WTC11 (cell line): Measurements from ENCODE around the gene RBFOX2. TPM values are rescaled to one million over a fixed set of nuclear protein-coding genes. Genes with fewer than 3 reads are reported as not detected.

Experiments used
- ATAC-seq: fragments of 200-7000 bp; cut with Tn5 transposase; 2 replicates; pipeline ENCODE4 v1.10.0; 2021; ENCODE audit warnings: mild to moderate bottlenecking, moderate library complexity
- CTCF ChIA-PET: fragments of 300-600 bp; sonication (Branson Sonifier 250); formaldehyde crosslinking; loops from one replicate; lab custom pipeline; 2021; ENCODE audit warnings: antibody characterized with exemption; lab: Charles Lee
- POLR2A ChIA-PET: fragments of 350-600 bp; sonication (Branson Sonifier 250); formaldehyde crosslinking; loops from one replicate; lab custom pipeline; 2021; ENCODE audit warnings: antibody characterized with exemption; lab: Charles Lee
- DNase-seq: peaks from one replicate; pipeline ENCODE4 v3.0.0; 2021; ENCODE audit warnings: low spot score
- H3K27ac Mint-ChIP-seq: 2 replicates; pipeline ENCODE4 v1.8.0; 2021; ENCODE audit warnings: mixed read lengths
- H3K27me3 Mint-ChIP-seq: 2 replicates; pipeline ENCODE4 v1.8.0; 2021; ENCODE audit warnings: low read depth, mild to moderate bottlenecking, moderate library complexity, mixed read lengths
- H3K36me3 Mint-ChIP-seq: 2 replicates; pipeline ENCODE4 v1.8.0; 2021; ENCODE audit warnings: mixed read lengths
- H3K4me1 Mint-ChIP-seq: 2 replicates; pipeline ENCODE4 v1.8.0; 2022; ENCODE audit warnings: mixed read lengths
- H3K4me3 Mint-ChIP-seq: 2 replicates; pipeline ENCODE4 v1.8.0; 2021; ENCODE audit warnings: mild to moderate bottlenecking, moderate library complexity, mixed read lengths
- H3K9me3 Mint-ChIP-seq: 2 replicates; pipeline ENCODE4 v1.8.0; 2021; ENCODE audit warnings: mixed read lengths
- CBFB ChIP-seq: sonication (generic); formaldehyde crosslinking; IDR thresholded peaks from 2 replicates; pipeline ENCODE4 v1.8.1; 2022; ENCODE audit warnings: mild to moderate bottlenecking, low read depth, missing genetic modification reagents
- EMX1 ChIP-seq: fragments of 250-450 bp; sonication (Bioruptor Pico); IDR thresholded peaks from 2 replicates; pipeline ENCODE4 v1.8.0; 2021; ENCODE audit warnings: mild to moderate bottlenecking
- FOXJ3 ChIP-seq: sonication (generic); formaldehyde crosslinking; IDR thresholded peaks from 2 replicates; pipeline ENCODE4 v1.9.0; 2021; ENCODE audit warnings: missing genetic modification reagents, mild to moderate bottlenecking, borderline replicate concordance
- FOXK1 ChIP-seq: sonication (generic); formaldehyde crosslinking; IDR thresholded peaks from 2 replicates; pipeline ENCODE4 v1.8.0; 2022; ENCODE audit warnings: mild to moderate bottlenecking, moderate library complexity, missing genetic modification reagents
- IRF2 ChIP-seq: sonication (generic); formaldehyde crosslinking; IDR thresholded peaks from 2 replicates; pipeline ENCODE4 v1.8.0; 2022; ENCODE audit warnings: low read depth, missing genetic modification reagents, borderline replicate concordance
- NFATC4 ChIP-seq: fragments of 250-450 bp; sonication (Bioruptor Pico); IDR thresholded peaks from 2 replicates; pipeline ENCODE4 v1.9.0; 2021; ENCODE audit warnings: mild to moderate bottlenecking
- NFYB ChIP-seq: sonication (generic); formaldehyde crosslinking; conservative IDR thresholded peaks from 2 replicates; pipeline ENCODE4 v1.8.0; 2022; ENCODE audit warnings: low read depth, missing genetic modification reagents
- OVOL2 ChIP-seq: fragments of 250-450 bp; sonication (Bioruptor Pico); IDR thresholded peaks from 2 replicates; pipeline ENCODE4 v1.9.0; 2021; ENCODE audit warnings: mild to moderate bottlenecking, borderline replicate concordance
- SMAD3 ChIP-seq: sonication (generic); formaldehyde crosslinking; IDR thresholded peaks from 2 replicates; pipeline ENCODE4 v1.8.0; 2022; ENCODE audit warnings: missing genetic modification reagents, mild to moderate bottlenecking, borderline replicate concordance
- SMAD4 ChIP-seq: sonication (generic); formaldehyde crosslinking; IDR thresholded peaks from 2 replicates; pipeline ENCODE4 v1.8.0; 2022; ENCODE audit warnings: mild to moderate bottlenecking, missing genetic modification reagents
- SOX15 ChIP-seq: fragments of 250-450 bp; sonication (Bioruptor Pico); IDR thresholded peaks from 2 replicates; pipeline ENCODE4 v1.9.0; 2021; ENCODE audit warnings: mild to moderate bottlenecking
- ZBTB21 ChIP-seq: sonication (generic); formaldehyde crosslinking; IDR thresholded peaks from 2 replicates; pipeline ENCODE4 v1.8.1; 2023; ENCODE audit warnings: mild to moderate bottlenecking, missing genetic modification reagents, borderline replicate concordance
- ZNF317 ChIP-seq: sonication (generic); formaldehyde crosslinking; IDR thresholded peaks from 2 replicates; pipeline ENCODE4 v1.8.1; 2023; ENCODE audit warnings: low read depth, mild to moderate bottlenecking, moderate library complexity, missing genetic modification reagents, borderline replicate concordance
- ZNF396 ChIP-seq: fragments of 250-450 bp; sonication (Bioruptor Pico); IDR thresholded peaks from 2 replicates; pipeline ENCODE4 v1.8.0; 2021; ENCODE audit warnings: mild to moderate bottlenecking, moderate library complexity, borderline replicate concordance
- ZNF416 ChIP-seq: fragments of 250-450 bp; sonication (Bioruptor Pico); IDR thresholded peaks from 2 replicates; pipeline ENCODE4 v1.9.0; 2021; ENCODE audit warnings: mild to moderate bottlenecking, inconsistent platforms
- total RNA-seq: library from RNA; stranded (reverse); gene quantifications from 3 replicates; pipeline ENCODE4 v1.2.3, GENCODE V29; 2021
- TF ChIP-seq, protein P1 (sequence below): sonication (generic); formaldehyde crosslinking; IDR thresholded peaks from 2 replicates; pipeline ENCODE4 v1.8.0; 2022; ENCODE audit warnings: mild to moderate bottlenecking, missing genetic modification reagents
- TF ChIP-seq, protein P2 (sequence below): fragments of 250-450 bp; sonication (Bioruptor Pico); IDR thresholded peaks from 2 replicates; pipeline ENCODE4 v1.9.0; 2021; ENCODE audit warnings: mild to moderate bottlenecking, borderline replicate concordance
- TF ChIP-seq, protein P3 (sequence below): fragments of 250-450 bp; sonication (Bioruptor Pico); IDR thresholded peaks from 2 replicates; pipeline ENCODE4 v1.8.0; 2021; ENCODE audit warnings: mild to moderate bottlenecking
- TF ChIP-seq, protein P4 (sequence below): sonication (generic); formaldehyde crosslinking; IDR thresholded peaks from 2 replicates; pipeline ENCODE4 v1.8.1; 2023; ENCODE audit warnings: mild to moderate bottlenecking, missing genetic modification reagents, moderate library complexity
- TF ChIP-seq, protein P5 (sequence below): sonication (generic); formaldehyde crosslinking; IDR thresholded peaks from 2 replicates; pipeline ENCODE4 v1.8.1; 2022; ENCODE audit warnings: low read depth, mild to moderate bottlenecking, moderate library complexity, missing genetic modification reagents, borderline replicate concordance
- TF ChIP-seq, protein P6 (sequence below): sonication (generic); formaldehyde crosslinking; conservative IDR thresholded peaks from 2 replicates; pipeline ENCODE4 v1.8.1; 2023; ENCODE audit warnings: mild to moderate bottlenecking, low read depth, missing genetic modification reagents, moderate library complexity

RBFOX2 gene
- total RNA-seq, 1 experiment from 2014 or later, result 107 TPM

DNA sequence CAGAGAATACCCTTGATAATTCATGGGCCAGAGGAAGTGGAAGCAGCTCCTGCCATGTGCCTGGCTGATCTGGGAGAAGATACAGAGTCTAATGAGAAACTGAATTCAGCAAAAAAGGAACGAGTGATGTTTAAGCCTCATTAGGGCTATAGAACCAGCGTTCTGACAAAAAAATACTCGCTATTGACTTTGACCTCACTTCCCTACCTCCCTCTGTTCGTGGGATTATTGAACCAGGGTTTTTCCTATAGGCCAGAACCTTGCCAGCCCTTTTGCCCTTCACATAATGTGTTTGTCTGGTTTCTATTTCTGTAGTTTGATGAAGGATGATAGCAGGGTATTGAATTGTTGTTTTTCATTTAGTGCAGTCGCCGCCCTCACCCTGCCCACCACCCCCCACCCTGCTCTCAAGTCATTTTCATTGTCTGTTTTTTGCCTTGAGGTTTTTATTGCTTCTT lies 7.6 kb upstream of the RBFOX2 start:
- ATAC-seq, result no peak; the same call in 1 of the 2 replicates
- Mint-ChIP-seq H3K4me1 (peaks cover 24% of the 10 kb centered on the region), H3K27me3 (peaks cover 7% of the 10 kb centered on the region), H3K9me3 (no peaks in the 10 kb centered on the region), H3K36me3 (no peaks in the 10 kb centered on the region), H3K4me3 (no peak overlapping the region), H3K27ac (no peak overlapping the region)
- no peak for TF ChIP-seq ZNF317
- TF ChIP-seq ZBTB21 (CRISPR knock-in tag), result no peak
- TF ChIP-seq SMAD3 (CRISPR knock-in tag), result no peak
- no peak for TF ChIP-seq CBFB
- TF ChIP-seq ZNF396, result no peak
- TF ChIP-seq, protein P1, sequence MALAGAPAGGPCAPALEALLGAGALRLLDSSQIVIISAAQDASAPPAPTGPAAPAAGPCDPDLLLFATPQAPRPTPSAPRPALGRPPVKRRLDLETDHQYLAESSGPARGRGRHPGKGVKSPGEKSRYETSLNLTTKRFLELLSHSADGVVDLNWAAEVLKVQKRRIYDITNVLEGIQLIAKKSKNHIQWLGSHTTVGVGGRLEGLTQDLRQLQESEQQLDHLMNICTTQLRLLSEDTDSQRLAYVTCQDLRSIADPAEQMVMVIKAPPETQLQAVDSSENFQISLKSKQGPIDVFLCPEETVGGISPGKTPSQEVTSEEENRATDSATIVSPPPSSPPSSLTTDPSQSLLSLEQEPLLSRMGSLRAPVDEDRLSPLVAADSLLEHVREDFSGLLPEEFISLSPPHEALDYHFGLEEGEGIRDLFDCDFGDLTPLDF (CRISPR knock-in tag), result no peak
- no peak for TF ChIP-seq FOXJ3 (CRISPR knock-in tag)
- TF ChIP-seq, protein P2, sequence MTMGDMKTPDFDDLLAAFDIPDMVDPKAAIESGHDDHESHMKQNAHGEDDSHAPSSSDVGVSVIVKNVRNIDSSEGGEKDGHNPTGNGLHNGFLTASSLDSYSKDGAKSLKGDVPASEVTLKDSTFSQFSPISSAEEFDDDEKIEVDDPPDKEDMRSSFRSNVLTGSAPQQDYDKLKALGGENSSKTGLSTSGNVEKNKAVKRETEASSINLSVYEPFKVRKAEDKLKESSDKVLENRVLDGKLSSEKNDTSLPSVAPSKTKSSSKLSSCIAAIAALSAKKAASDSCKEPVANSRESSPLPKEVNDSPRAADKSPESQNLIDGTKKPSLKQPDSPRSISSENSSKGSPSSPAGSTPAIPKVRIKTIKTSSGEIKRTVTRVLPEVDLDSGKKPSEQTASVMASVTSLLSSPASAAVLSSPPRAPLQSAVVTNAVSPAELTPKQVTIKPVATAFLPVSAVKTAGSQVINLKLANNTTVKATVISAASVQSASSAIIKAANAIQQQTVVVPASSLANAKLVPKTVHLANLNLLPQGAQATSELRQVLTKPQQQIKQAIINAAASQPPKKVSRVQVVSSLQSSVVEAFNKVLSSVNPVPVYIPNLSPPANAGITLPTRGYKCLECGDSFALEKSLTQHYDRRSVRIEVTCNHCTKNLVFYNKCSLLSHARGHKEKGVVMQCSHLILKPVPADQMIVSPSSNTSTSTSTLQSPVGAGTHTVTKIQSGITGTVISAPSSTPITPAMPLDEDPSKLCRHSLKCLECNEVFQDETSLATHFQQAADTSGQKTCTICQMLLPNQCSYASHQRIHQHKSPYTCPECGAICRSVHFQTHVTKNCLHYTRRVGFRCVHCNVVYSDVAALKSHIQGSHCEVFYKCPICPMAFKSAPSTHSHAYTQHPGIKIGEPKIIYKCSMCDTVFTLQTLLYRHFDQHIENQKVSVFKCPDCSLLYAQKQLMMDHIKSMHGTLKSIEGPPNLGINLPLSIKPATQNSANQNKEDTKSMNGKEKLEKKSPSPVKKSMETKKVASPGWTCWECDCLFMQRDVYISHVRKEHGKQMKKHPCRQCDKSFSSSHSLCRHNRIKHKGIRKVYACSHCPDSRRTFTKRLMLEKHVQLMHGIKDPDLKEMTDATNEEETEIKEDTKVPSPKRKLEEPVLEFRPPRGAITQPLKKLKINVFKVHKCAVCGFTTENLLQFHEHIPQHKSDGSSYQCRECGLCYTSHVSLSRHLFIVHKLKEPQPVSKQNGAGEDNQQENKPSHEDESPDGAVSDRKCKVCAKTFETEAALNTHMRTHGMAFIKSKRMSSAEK (CRISPR knock-in tag), result no peak
- TF ChIP-seq SOX15 (CRISPR knock-in tag), result no peak
- no peak for TF ChIP-seq FOXK1
- TF ChIP-seq OVOL2, result no peak
- TF ChIP-seq NFATC4, result no peak
- TF ChIP-seq NFYB (CRISPR knock-in tag), result no peak
- no peak for DNase-seq
- ChIA-PET POLR2A (interaction anchor here (0.5 to 0.6 kb wide), 2 partner anchors 29 to 359 kb away, joined by 3 read pairs; no protein-coding TSS in a partner anchor), CTCF (interaction anchor here (0.6 to 1.6 kb wide), 3 partner anchors 30 to 708 kb away, joined by 3 to 18 read pairs (median 5); no protein-coding TSS in a partner anchor)

DNA sequence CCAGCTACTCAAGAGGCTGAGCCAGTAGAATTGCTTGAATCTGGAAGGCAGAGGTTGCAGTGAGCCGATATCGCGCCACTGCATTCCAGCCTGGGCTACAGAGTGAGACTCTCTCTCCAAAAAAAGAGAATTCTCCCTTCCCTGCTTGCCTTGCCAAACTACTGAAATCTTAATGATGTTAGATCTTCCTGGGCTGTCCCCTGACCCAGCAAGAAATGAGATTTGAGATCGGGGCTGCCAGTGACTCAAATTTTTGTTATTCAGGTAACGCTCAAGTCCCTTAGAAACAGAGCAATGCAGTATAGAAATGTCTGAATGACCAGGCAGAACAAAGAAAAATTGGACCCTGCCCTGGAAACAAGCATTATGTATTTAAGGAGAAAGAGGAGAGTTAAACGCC lies 4.0 kb upstream of the RBFOX2 start:
- CTCF ChIA-PET, result interaction anchor here (4.8 kb wide), 1 partner anchor 33 kb away, joined by 27 read pairs; no protein-coding TSS in a partner anchor
- no peaks in the 10 kb centered on the region; the same call in 1 of the 2 replicates for H3K27me3 Mint-ChIP-seq

DNA sequence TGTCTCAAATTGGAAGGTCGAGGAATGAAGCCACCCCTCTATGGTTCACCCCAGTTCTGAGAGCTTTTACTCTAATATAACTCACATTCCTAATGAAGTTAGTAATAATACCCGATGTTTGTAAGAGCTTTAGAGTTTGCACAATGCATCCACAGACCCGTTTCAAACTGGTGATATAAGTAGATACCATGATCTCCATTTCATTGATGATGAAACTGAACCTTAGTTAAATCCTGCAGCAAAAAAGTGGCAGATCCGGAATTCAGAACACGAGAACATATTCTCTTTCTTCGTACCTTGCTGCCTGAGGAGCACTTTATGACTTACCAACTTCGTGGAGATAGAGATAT lies 757 bp upstream of the RBFOX2 start:
- ATAC-seq, result no peak
- peaks cover 28% of the 10 kb centered on the region for H3K4me1 Mint-ChIP-seq
- H3K4me3 Mint-ChIP-seq, result peak overlapping the region; percentile 71
- H3K27ac Mint-ChIP-seq, result peak overlapping the region; percentile 88; the same call in 1 of the 2 replicates
- H3K36me3 Mint-ChIP-seq, result peaks cover 4% of the 10 kb centered on the region
- ChIA-PET POLR2A (interaction anchor here (0.7 to 1.4 kb wide), 4 partner anchors 26 to 772 kb away, joined by 3 to 13 read pairs (median 6); partner anchors contain the start of gene HMGXB4), CTCF (interaction anchor here (0.9 to 4.2 kb wide), 7 partner anchors 14 to 165 kb away, joined by 3 to 60 read pairs (median 6); no protein-coding TSS in a partner anchor)
- no peaks in the 10 kb centered on the region for H3K9me3 Mint-ChIP-seq
- DNase-seq, result no peak
- no peaks in the 10 kb centered on the region; the same call in 1 of the 2 replicates for H3K27me3 Mint-ChIP-seq
- TF ChIP-seq ZNF416 (CRISPR knock-in tag) (no peak), SMAD4 (CRISPR knock-in tag) (no peak), IRF2 (CRISPR knock-in tag) (no peak)
- TF ChIP-seq, protein P3, sequence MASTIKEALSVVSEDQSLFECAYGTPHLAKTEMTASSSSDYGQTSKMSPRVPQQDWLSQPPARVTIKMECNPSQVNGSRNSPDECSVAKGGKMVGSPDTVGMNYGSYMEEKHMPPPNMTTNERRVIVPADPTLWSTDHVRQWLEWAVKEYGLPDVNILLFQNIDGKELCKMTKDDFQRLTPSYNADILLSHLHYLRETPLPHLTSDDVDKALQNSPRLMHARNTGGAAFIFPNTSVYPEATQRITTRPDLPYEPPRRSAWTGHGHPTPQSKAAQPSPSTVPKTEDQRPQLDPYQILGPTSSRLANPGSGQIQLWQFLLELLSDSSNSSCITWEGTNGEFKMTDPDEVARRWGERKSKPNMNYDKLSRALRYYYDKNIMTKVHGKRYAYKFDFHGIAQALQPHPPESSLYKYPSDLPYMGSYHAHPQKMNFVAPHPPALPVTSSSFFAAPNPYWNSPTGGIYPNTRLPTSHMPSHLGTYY (CRISPR knock-in tag), result no peak
- TF ChIP-seq, protein P4, sequence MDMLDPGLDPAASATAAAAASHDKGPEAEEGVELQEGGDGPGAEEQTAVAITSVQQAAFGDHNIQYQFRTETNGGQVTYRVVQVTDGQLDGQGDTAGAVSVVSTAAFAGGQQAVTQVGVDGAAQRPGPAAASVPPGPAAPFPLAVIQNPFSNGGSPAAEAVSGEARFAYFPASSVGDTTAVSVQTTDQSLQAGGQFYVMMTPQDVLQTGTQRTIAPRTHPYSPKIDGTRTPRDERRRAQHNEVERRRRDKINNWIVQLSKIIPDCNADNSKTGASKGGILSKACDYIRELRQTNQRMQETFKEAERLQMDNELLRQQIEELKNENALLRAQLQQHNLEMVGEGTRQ (CRISPR knock-in tag), result no peak
- TF ChIP-seq, protein P5, sequence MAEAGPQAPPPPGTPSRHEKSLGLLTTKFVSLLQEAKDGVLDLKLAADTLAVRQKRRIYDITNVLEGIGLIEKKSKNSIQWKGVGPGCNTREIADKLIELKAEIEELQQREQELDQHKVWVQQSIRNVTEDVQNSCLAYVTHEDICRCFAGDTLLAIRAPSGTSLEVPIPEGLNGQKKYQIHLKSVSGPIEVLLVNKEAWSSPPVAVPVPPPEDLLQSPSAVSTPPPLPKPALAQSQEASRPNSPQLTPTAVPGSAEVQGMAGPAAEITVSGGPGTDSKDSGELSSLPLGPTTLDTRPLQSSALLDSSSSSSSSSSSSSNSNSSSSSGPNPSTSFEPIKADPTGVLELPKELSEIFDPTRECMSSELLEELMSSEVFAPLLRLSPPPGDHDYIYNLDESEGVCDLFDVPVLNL, result no peak
- TF ChIP-seq, protein P6, sequence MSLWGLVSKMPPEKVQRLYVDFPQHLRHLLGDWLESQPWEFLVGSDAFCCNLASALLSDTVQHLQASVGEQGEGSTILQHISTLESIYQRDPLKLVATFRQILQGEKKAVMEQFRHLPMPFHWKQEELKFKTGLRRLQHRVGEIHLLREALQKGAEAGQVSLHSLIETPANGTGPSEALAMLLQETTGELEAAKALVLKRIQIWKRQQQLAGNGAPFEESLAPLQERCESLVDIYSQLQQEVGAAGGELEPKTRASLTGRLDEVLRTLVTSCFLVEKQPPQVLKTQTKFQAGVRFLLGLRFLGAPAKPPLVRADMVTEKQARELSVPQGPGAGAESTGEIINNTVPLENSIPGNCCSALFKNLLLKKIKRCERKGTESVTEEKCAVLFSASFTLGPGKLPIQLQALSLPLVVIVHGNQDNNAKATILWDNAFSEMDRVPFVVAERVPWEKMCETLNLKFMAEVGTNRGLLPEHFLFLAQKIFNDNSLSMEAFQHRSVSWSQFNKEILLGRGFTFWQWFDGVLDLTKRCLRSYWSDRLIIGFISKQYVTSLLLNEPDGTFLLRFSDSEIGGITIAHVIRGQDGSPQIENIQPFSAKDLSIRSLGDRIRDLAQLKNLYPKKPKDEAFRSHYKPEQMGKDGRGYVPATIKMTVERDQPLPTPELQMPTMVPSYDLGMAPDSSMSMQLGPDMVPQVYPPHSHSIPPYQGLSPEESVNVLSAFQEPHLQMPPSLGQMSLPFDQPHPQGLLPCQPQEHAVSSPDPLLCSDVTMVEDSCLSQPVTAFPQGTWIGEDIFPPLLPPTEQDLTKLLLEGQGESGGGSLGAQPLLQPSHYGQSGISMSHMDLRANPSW (CRISPR knock-in tag), result no peak

More for the DNA sequence above, 4.0 kb upstream of the RBFOX2 start:
- Mint-ChIP-seq H3K9me3 (no peaks in the 10 kb centered on the region), H3K27ac (no peak overlapping the region), H3K36me3 (no peaks in the 10 kb centered on the region), H3K4me1 (peaks cover 32% of the 10 kb centered on the region), H3K4me3 (no peak overlapping the region)
- POLR2A ChIA-PET, result interaction anchor here (0.7 kb wide), 1 partner anchor 175 kb away, joined by 4 read pairs; no protein-coding TSS in a partner anchor
- DNase-seq (no peak), ATAC-seq (no peak)
- no peak for TF ChIP-seq EMX1
